Natural killer cell (primary cell): ENCODE results near the gene PTPRN2. TPM values are rescaled to one million over a fixed set of nuclear protein-coding genes. Genes with fewer than 3 reads are reported as not detected.

Experiments used
- ATAC-seq, 3 donors: fragments of 150-1000 bp in 2 of 3; fragments of 200-7000 bp in 1 of 3; cut with Tn5 transposase; 1 replicate in 1 of 3; 2 replicates in 2 of 3; pipeline ENCODE4 v1.10.0; 2021; ENCODE audit warnings: mild to moderate bottlenecking in 2 of 3, moderate library complexity in 2 of 3
- DNase-seq, 2 donors: peaks; one replicate each; pipeline versions ENCODE4 v3.0.0 to v3.0.0-alpha.2; 2013 to 2021; ENCODE audit warnings: mixed read lengths in 1 of 2
- H3K27ac ChIP-seq: one replicate; pipeline ENCODE4 v1.5.1; 2013; ENCODE audit warnings: mild to moderate bottlenecking, low read length
- H3K27me3 ChIP-seq: one replicate; pipeline ENCODE4 v1.6.1; 2013; ENCODE audit warnings: low read length; ENCODE audit not compliant: control insufficient read depth, insufficient read depth
- H3K36me3 ChIP-seq: one replicate; pipeline ENCODE4 v1.6.1; 2013; ENCODE audit warnings: low read length; ENCODE audit not compliant: control insufficient read depth, insufficient read depth
- H3K4me1 ChIP-seq: one replicate; pipeline ENCODE4 v1.6.1; 2013; ENCODE audit warnings: low read length; ENCODE audit not compliant: control insufficient read depth, insufficient read depth
- H3K4me3 ChIP-seq: one replicate; pipeline ENCODE4 v1.5.1; 2013; ENCODE audit warnings: low read length
- H3K9me3 ChIP-seq: one replicate; pipeline ENCODE4 v1.6.1; 2013; ENCODE audit warnings: low read length; ENCODE audit not compliant: control insufficient read depth, insufficient read depth
- H3K27ac Mint-ChIP-seq, 2 donors: one replicate each; pipeline ENCODE4 v1.8.0; 2022; ENCODE audit warnings: mild to moderate bottlenecking in 2 of 2, mixed read lengths in 2 of 2, moderate library complexity in 1 of 2
- H3K27me3 Mint-ChIP-seq, 2 donors: one replicate each; pipeline ENCODE4 v1.8.0; 2022; ENCODE audit warnings: low read depth in 2 of 2, mixed read lengths in 2 of 2
- H3K36me3 Mint-ChIP-seq: one replicate; pipeline ENCODE4 v1.8.0; 2022; ENCODE audit warnings: mixed read lengths
- H3K4me1 Mint-ChIP-seq, 2 donors: one replicate each; pipeline ENCODE4 v1.8.0; 2022; ENCODE audit warnings: mixed read lengths in 2 of 2
- H3K4me3 Mint-ChIP-seq: one replicate; pipeline ENCODE4 v1.8.0; 2022; ENCODE audit warnings: mild to moderate bottlenecking, moderate library complexity, mixed read lengths
- H3K9me3 Mint-ChIP-seq, 2 donors: one replicate each; pipeline ENCODE4 v1.8.0; 2022; ENCODE audit warnings: mixed read lengths in 2 of 2
- CTCF ChIP-seq: fragments of 200-600 bp; IDR thresholded peaks from one replicate; pipeline ENCODE4 v1.8.0; 2022; ENCODE audit warnings: antibody characterized with exemption
- WGBS: methylation state at CpG from one replicate; pipeline ENCODE4 v1.1.7; 2013; ENCODE audit warnings: missing lambda C conversion rate; ENCODE audit not compliant: insufficient coverage; 5-methylcytosine and 5-hydroxymethylcytosine counted together
- intact Hi-C: fragments of 100-400 bp; cut with micrococcal nuclease; formaldehyde crosslinking; loops from one replicate; pipeline ENCODE4 v1.14.2; 2022
- total RNA-seq, 4 donors: library from RNA; stranded (reverse); fragments of 120-200 nt in 1 of 4; gene quantifications; one replicate each; pipeline versions ENCODE4 v1.2.3 to v1.2.4, GENCODE V29; 2013 to 2022

PTPRN2 gene
- total RNA-seq, 3 donors from 2014 or later (not counting 1 experiment from before 2014, with no cell fraction given): 1.3 to 2.5 (median 1.9) TPM

- Mint-ChIP-seq H3K9me3 (no peaks in the 10 kb centered on the region), H3K4me3 (no peak overlapping the region), H3K27ac (no peak overlapping the region), H3K4me1 (peaks cover 0 to 3% of the 10 kb centered on the region in 2 donors), H3K27me3 (no peaks in the 10 kb centered on the region), H3K36me3 (no peaks in the 10 kb centered on the region)
- WGBS: 91% methylated on average over 22 of the region's 22 CpGs
- no peaks in the 10 kb centered on the region for H3K4me1 ChIP-seq
- ATAC-seq (no peak), DNase-seq (no peak)
- TF ChIP-seq CTCF: no peak
- no peaks in the 10 kb centered on the region for H3K36me3 ChIP-seq
- peaks cover 4% of the 10 kb centered on the region for H3K9me3 ChIP-seq
- H3K27me3 ChIP-seq: no peaks in the 10 kb centered on the region
- intact Hi-C loops: no loop called here
- no peak overlapping the region for H3K27ac ChIP-seq
- H3K4me3 ChIP-seq: no peak overlapping the region
Measured at GRCh38 chr7:157549612-157550299, 1037.9 kb downstream of the PTPRN2 start.

GRCh38 chr7:157548691-157549303 lies 1038.8 kb downstream of the PTPRN2 start:
- no peaks in the 10 kb centered on the region for H3K9me3 Mint-ChIP-seq
- H3K4me3 Mint-ChIP-seq: no peak overlapping the region
- no peaks in the 10 kb centered on the region for H3K27me3 Mint-ChIP-seq
- 93% methylated on average over 24 of the region's 24 CpGs for WGBS
- Histone ChIP-seq H3K9me3 (peaks cover 4% of the 10 kb centered on the region), H3K27ac (no peak overlapping the region), H3K27me3 (no peaks in the 10 kb centered on the region), H3K36me3 (no peaks in the 10 kb centered on the region), H3K4me1 (no peaks in the 10 kb centered on the region), H3K4me3 (no peak overlapping the region)
- intact Hi-C loops: no loop called here
- no peak overlapping the region for H3K27ac Mint-ChIP-seq
- TF ChIP-seq CTCF: no peak
- DNase-seq: no peak
- H3K4me1 Mint-ChIP-seq: peaks cover 0 to 13% of the 10 kb centered on the region in 2 donors
- no peak for ATAC-seq
- no peaks in the 10 kb centered on the region for H3K36me3 Mint-ChIP-seq

- Mint-ChIP-seq H3K36me3 (no peaks in the 10 kb centered on the region), H3K9me3 (no peaks in the 10 kb centered on the region), H3K4me1 (peaks cover 0 to 15% of the 10 kb centered on the region in 2 donors), H3K27ac (no peak overlapping the region), H3K4me3 (no peak overlapping the region), H3K27me3 (no peaks in the 10 kb centered on the region)
- ATAC-seq: no peak
- Histone ChIP-seq H3K27me3 (no peaks in the 10 kb centered on the region), H3K27ac (no peak overlapping the region), H3K36me3 (no peaks in the 10 kb centered on the region), H3K4me1 (no peaks in the 10 kb centered on the region), H3K9me3 (peaks cover 4% of the 10 kb centered on the region), H3K4me3 (no peak overlapping the region)
- DNase-seq: no peak
- no peak for TF ChIP-seq CTCF
- intact Hi-C loops: no loop called here
- WGBS: 94% methylated on average over 23 of the region's 23 CpGs
Measured at GRCh38 chr7:157547611-157548010, 1040.0 kb downstream of the PTPRN2 start.
